ENCODE measurements around the gene MCL1.

- no peak for TF ChIP-seq CTCF (conservative IDR thresholded peaks at IDR 0.05; ENCODE audit: low read length)
- no peak for TF ChIP-seq EZH2phosphoT487 (IDR thresholded peaks at IDR 0.05; ENCODE audit: borderline replicate concordance)
Observed at GRCh38 chr1:150549496-150550221, 29.8 kb downstream of the MCL1 start.
